NCI-H446 (cell line): ENCODE results near the gene TAGLN2.

Experiments used
- DNase-seq, 2 experiments: peaks; one replicate each; lab custom pipeline; 2025; lab: John Stamatoyannopoulos, UW

Gene TAGLN2

DNA sequence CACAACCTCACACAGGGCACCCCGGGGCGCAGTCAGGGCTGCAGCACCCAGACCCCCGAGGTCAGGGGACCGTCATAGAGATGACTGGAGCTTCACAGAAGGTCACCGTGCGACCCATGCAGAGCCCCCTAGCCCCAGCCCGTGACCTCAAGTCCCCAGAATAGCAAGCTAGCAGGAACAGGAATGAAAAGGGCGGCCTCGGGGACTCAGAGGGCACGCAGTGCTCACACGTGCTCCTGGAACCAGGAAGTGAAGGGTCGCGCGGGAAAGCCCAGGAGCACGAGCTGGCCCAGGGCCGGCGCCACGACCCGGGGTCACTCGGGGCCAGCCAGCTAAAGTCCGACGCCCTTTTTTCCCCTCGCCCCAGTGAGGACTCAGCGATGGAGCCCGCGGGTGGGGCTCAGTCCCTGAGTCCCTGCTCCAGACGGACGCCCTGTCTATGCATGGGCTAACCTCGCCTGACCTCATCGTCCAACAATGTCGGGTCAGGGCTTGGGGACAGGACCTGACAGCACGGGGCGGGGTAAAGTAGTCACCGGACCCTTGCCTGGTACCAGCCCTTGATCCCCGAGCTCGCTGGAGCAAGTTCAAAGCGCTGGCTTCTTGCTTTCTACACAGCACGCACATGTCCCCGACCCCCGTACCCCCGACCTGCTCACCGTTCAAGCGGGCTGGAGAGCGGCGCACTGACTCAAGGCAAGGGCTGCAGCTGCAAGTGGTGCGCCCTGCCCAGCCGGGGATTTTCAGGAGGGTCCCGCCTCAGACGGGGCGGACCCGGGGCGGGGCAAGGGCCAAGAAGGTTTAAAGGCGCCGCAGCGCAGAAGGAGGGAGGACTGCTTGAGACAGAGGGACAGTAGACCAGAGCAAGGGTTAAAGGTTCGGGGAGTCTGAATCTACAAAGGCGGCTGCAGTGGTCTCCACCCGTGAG, at the start of gene TAGLN2:
Gene TAGLN2 (minus strand): TSS at position 717 of the 928 bp plus-strand sequence. CDS start 4,998 bp downstream, outside the sequence.
- DNase-seq = peak; percentile 69 to 91

DNA sequence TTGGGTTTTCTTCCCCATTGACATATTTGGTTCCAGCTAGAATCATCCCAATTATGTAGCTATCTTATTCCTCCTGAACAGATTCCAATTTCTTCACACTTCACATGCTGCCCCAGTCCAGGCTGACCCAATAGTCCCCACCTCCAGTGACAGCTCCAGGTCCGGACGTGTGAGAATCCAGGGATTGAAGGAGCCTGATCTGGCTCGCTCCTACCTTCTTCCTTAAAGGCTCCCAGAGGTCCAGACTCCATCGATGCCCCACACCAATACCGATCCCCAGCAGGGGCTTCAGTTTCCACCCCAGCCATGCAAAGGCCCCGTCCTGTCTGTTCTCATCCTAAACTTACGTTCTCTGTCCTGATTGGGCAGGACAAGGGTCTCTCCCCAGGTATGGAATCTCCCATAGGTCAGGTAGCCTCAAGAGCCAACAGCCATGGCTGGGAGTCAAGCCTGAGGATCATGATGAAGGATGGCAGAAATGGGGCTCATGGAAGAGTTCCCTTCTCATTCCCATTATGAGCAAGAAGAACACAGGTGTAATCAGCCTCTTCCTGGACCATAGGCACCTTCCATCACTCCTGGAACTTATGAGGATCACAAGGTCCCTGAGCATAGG, 49.2 kb upstream of the TAGLN2 start:
- no peak for DNase-seq

DNA sequence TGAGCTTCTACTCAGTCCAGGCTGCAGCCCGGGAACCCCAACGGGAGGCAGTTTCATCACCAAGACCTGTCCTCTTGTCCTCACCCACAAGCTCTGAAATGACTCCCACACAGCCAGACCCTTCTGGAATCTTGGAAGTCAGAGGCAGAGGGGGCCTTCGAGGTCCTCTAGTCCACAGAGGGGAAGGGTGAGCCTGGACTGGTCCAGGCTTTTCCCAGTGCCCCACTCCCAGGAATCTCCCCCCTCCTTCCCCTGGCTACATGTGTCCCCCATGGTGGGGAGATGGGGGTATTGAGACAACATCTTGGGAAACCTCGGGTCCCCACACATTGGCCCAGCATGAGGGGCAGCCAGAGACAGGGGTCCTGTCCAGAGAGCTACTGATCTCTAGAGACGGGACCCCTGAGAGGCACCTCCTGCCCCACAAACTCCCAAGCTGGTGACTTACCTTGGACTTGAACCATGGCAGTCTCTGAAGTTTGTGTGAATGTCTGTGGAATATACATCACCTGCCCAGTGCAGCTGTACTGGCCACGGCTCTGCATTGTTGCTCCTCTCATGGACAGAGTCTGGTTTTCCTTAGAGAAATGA, 48.1 kb upstream of the TAGLN2 start:
- DNase-seq = no peak

DNA sequence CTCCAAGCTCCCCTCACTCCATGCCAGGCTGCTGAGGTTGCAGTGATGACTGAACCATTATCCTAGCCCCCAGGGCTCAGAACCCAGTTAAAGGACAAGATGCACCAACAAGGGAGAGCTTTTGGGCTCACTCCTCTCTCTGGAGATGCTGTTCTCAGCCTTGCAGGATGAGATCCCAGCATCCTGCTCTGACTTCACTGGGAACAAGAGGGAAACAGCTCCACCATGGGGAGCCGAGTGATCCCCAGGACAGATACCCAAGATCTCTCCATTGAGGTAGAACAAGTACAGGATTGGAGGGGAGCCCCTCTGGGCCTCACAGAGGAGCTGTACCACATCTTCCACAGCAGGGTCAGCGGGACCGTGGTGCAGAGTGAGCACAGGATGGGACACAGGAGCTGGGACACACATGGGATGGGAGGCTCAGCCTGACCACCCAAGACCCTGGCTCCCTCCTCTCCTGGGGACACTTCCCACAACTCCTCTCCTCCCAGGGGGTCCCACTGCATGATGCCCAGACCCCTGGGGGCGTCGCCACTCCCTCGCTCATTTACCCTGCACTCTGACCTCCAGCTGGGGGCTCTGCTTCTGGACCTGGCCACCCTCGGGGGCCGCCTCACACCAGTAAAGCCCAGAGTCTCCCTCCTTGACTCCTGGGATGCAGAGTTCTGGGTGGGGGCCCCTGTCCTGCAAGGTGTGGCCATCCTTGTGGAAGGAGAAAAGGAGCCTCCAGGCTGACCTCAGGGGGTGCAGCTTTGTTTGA, 47.3 kb upstream of the TAGLN2 start:
- no peak for DNase-seq

DNA sequence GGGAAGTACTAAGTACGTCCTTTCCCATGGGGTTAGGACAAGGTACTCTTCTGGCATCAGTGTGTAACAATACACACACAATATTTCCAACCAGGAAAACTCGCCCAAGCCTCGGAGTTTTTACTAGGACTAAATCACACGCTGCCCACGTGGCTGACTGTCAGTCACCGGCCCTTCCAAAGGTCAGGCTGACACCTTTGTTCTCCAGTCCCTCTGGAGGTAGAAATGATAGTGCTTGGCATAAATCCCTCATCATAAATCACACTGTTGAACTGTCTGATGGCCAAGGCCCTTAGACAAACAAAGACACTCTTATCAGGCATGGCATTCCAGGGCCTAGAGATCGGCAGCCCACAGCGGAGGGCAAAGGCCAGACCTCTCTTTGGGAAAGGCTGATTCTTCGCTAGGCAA, 45.6 kb upstream of the TAGLN2 start:
- no peak for DNase-seq

DNA sequence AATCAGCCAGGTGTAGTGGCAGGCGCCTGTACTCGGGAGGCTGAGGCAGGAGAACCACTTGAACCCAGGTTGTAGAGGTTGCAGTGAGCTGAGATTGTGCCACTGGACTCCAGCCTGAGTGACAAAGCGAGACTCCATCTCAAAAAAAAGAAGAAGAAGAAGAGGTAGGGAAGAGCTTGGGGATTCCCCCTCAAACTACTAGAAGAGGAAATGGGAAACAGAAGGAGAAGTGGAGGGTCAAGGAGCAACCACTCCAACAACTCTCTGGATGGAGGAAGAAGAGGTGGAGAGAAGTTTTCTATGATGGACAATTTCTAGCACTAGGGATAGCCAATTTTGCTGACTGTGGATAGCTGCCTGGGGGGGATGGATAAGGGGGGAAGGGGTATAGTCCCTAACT, 43.6 kb upstream of the TAGLN2 start:
- DNase-seq = no peak

DNA sequence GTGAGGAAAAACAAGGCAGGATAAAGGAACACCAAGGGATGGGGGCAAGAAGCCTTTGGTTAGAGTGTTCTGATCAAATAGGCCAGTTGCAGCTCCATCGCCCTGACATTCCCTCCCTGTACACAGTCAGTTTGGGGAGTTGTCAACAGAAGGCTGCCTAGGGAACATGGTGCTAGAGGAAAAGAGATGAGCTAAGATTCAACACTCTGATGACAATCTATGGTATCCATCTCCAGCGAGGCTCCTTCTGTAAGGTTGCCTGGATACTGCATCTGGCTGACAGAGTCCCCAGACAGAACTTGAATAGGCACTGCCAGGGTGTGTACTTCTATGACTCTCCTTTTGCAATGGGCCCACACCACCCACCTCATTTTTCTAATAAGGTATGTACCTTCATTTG, 40.0 kb upstream of the TAGLN2 start:
- DNase-seq = no peak

DNA sequence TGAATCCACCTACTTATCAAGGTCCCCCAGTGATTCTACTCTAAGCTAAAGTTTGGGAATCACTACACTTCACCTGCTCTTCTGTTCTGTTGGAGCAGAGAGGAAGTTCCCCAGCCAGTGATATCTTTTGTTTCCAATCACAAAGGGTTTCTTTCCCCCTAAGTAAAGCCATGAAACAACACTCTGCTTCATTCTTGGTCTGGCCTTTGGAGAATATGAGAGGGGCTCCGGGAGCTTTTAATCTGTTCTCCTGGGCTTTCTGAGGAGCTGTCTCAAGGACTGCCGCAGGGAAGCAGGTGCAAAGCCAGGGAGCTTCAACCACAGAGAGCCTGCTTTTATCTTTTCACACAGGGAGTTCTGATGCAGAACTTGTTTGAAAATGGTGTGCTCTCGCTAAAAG, 38.8 kb upstream of the TAGLN2 start:
- DNase-seq = no peak

DNA sequence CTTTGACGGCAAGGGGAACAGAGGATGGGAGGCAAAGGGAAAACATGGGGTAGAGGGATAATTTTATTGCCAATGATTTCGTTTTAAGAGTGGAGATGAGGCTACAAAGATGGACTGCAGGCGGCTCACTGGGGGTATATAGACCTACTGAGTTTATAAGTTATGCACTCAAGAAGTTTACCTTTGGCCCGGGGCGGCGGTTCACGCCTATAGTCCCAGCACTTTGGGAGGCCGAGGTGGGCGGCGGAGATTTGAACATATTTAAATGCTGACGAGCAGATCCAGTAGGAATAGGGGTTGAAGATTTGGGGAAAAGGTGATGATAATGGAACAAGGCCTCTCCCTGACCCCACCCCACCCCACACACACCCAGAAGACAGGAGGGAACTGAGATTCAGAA, 36.9 kb upstream of the TAGLN2 start:
- DNase-seq = no peak

DNA sequence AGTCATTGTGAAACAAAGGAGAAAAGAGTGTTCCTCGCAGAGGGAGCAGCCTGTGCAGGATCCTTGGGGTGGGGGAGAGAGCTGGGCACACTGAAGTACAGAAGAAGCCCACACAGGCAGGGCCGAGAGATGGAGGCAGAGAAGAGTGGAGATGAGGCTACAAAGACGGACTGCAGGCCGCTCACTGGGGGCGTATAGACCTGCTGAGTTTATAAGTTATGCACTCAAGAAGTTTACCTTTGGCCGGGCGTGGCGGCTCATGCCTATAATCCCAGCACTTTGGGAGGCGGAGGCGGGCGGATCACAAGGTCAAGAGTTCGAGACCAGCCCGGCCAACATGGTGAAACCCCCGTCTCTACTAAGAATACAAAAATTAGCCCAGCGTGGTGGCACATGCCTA, 36.3 kb upstream of the TAGLN2 start:
- DNase-seq = no peak

DNA sequence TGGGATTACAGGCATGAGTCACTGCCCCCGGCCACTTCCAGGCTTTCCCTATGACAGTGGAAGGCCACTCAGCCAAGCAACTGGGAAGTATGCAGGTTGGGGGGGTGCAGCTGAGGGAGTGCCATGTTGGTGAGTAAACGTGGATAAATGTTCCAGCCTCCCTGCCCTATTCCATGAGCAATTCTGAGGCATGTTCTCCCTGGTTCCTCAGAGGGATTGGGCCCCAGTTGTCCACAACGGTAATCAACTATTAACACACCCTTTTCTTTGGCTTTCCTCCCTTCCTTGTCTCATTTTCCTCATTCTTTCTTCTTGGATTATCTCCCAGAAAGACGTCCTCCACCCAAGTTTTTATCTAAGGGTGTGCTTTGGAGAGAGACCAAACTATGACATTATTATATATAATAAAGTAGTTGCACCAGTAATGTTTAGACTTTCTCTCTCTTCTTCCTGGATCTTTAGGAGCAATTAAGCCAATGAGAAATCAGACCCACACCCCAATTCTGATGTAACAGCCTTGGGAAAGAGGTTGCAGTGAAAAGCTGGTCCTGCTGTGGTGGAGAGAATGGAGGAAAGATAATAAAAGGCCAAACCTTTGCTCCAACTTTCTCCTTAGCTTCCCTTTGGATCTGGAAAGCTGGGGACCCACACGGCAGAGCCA, 35.5 kb upstream of the TAGLN2 start:
- no peak for DNase-seq

DNA sequence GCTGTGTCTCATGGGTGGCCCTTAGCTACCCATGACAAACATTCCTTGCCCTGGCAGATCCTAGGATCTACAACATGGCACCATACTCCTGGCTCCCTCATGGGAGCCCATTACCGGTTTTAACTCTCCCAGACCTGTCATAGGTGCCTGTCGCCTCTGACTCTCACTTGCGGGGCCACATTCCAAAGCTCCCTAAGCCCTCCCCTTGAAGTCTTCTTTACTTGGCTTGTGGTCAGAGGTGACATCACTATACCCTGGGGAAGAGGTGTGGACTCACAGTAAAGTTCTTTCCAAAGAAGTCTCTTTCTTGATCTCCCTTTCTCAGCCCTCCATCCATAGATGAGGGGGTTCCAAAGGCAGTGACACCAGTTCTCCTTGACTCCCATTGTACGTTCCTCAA, 34.1 kb upstream of the TAGLN2 start:
- no peak for DNase-seq

DNA sequence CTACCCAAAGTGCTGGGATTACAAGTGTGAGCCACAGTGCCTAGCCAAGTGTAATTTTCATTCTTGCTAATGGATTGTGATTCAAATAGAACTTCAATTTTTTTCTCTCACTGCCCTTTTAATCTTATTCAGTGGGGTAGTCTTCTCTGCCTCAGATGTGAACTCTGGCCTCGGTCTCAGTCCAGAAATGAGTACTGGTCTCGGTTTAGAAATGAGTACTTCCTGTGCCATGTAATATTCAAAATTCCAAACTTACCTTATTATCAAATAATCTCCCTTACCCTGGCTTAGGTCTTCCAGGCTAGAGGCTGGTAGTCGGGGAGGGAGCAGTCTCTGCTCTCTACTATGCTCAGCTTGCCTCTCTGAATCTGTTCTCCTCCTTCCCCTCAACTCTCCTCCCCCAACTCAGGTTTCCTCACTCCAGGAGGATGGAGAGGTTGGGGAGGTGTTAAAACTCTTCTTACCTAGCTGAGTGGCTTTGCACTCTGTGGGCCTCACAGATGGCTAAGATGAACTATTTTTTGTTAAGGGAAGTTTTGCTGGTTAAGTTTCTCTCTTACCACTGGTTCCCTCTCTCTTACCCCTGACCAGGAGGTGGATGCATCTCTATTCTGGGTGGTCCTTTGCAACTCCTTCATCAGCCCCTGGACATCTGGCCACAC, 33.5 kb upstream of the TAGLN2 start:
- DNase-seq = no peak

DNA sequence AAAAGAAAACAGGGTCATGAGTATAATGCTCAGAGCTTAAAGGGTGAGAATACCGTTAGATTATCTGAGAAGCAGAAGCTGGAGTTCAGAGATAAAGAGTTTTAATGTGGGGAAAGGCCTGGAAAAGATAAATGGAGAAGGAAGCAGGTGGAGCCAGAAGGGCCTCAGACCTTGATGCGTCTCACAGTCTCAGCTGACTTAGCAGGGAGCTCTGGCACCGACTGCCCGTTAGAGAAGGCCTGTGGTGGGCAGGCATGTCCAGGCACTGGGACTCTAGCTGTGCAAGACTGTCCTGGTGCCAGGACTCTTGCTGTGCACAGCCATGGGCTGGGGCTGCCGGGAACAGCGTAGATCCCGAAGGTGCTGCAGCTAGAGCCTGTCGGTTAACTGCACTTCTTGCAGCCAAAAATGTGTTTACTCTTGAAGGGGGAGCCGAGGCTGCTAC, 32.5 kb upstream of the TAGLN2 start:
- peak in 1 of 2 experiments; percentile 71 for DNase-seq

DNA sequence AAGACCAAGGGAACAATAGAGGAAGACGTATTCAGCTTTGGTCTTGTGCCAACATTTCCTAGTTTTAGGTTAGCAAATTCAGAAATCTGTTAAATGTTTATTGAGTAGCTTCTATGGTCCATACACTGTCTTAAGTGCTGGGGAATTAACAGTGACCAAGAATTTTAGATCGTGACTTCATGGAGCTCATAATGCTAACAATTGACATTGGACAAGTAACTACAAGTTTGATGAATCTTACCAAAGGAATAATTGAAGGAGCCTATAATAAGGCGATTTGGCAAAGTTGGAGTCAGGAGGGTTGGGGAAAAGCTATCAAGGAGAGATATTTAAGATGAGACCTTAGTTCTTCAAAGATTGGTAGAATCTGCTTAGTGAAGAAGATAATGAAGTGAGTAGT, 30.1 kb upstream of the TAGLN2 start:
- no peak for DNase-seq

DNA sequence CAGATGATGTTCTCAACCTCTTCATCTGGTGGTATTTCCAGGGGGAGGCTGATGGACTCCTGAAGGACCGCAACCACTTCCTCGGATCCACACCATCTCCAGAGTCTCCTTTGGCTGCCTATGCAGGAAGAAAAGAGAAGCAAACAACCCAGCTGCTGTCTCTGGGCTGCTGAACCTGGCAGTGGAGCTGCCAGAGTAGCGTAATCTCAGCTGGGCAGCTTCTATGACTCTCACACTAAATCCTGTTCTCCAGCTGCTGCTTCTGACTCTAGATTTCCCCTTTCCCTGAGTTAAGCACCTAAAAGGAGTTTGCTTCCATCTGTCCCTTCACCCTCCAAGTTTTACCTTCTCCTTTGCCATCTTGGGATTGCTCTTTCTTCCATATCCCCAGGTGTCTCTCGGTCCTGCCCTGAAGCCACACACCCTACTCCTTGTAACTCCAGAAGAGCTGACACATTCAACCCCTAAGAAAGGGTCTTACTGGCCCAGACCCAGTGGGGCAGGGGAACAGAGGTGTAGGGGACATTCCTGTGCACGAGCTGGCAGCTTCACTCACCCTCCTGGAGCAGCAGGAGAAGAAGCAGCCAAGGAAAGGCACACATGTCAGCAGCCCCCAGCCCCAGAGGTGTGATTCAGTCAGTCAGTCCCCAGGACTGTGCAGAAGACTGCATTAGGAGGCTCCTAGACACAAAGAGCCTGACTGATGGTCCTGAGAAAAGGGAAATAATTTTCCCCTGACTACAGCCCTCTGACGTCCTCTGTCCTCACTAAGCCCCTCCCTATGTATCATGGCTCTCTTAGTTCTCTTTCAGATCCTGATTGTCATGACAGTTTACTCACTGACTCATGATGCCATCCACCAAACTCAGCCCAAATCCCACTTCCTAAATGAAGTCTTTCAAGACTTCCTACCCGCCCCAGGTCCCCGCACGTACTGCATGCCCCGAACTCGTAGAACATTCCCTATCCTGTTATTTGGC, 28.5 kb upstream of the TAGLN2 start, which contains the start of gene SLAMF9:
Gene SLAMF9 (minus strand): TSS at position 702 of the 980 bp plus-strand sequence. CDS start 100 bp downstream, at position 602.
- no peak for DNase-seq

DNA sequence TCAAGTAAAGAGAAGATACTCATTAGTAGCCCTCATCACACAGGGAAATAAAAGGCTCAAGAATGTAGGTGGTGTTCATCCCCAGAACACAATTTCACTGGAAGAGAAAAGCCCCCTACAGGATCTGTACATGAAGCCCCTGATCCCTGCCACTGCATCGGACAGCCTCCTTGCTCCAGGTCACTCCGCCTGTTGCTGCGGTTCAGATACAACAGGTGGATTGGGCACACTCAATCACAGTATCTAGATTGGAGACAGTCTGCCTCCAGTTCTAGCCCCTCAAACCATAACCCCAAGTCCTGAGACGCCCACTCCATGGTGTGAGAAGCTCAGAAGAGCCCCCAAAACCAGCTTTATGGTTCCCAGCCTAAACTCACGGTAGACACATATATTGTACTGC, 27.6 kb upstream of the TAGLN2 start:
- DNase-seq = no peak

DNA sequence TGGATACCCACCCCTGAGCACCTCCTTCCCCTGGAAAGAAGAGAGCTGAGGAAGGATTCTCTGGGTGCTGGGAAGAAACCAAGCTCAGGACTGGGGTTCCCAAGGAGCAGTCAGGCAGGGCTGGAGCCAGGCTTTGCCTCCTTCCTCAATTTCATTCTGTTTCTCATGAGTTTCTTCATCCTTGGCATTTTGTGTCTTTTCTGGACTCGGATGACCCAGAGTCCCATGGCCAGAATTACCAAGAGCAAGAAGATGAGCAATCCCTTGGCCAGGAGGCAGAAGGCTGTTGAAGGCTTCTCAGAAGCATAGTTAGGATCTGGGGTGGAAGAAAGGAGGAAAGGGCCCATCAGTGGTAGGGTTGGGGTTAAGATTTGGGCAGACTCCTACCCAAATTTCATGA, 26.2 kb upstream of the TAGLN2 start:
- no peak for DNase-seq

DNA sequence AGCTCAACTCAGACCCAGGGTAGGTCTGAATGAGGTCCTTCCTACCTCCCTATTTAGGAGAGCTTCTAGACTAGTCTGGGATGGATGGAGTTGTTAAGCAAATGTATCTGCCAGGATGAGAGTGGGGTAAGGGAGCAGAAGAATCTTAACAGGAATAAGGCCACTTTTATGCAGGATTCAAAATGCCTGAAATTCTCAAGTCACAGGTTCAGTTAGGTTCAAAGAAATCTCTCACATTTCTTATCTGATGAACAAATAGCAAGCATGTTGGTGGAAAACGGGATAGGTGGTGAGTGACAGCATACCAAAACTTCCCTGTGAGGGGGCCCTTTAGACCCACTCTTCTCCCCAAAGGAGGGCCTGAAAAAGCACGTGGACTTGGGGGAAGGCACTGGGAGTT, 25.7 kb upstream of the TAGLN2 start:
- no peak for DNase-seq

DNA sequence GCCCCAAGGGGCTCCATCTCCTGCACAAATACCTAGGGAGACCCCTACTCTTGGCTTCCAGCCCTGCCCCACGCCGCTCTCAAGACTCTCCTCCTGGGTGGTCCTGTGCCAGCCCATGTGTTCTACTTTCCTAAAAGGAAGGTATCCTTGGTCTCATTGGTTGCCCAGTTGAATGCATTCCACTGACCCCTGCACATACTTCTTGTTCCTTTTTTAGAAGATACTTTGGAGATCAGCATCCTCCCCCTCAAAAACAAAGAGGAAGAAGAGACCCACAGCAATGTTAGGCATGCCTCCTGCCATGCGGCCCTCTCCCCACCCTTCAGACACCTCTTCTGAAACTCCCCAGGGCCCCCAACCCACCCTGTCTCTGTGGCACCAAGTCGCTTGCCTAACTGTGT, 24.7 kb upstream of the TAGLN2 start:
- no peak for DNase-seq
